Epithelial cell of proximal tubule (primary cell): ENCODE measurements around the gene MAML2. TPM values are rescaled to one million over a fixed set of nuclear protein-coding genes. Genes with fewer than 3 reads are reported as not detected.
A peak's percentile ranks its signal among the peaks of the same experiment; 100 is the strongest.

Source experiments
- DNase-seq: peaks from one replicate; pipeline ENCODE4 v3.0.0-alpha.2; 2011; ENCODE audit warnings: low read depth
- H3K4me3 ChIP-seq: 2 replicates; pipeline ENCODE4 v1.5.1; 2011; ENCODE audit warnings: low read depth, mild to moderate bottlenecking, low read length
- CTCF ChIP-seq: conservative IDR thresholded peaks from 2 replicates; pipeline ENCODE4 v1.5.1; 2012; ENCODE audit warnings: low read depth, mild to moderate bottlenecking, low read length
- total RNA-seq: library from RNA; depleted of rRNA; stranded (reverse); fragments of >200 nt; gene quantifications from 2 replicates; pipeline ENCODE4 v1.2.3, GENCODE V29; 2015

Gene MAML2
- total RNA-seq, 1 donor from 2014 or later, result 5.1 TPM

GRCh38 chr11:96242191-96242847 is 100.7 kb downstream of the MAML2 start:
- DNase-seq, result no peak
- peak overlapping the region; percentile 53 for H3K4me3 ChIP-seq

GRCh38 chr11:96241331-96241841 is 101.6 kb downstream of the MAML2 start:
- H3K4me3 ChIP-seq, result no peak overlapping the region
- peak; percentile 38 for TF ChIP-seq CTCF
- DNase-seq, result no peak

More at GRCh38 chr11:96242191-96242847, 100.7 kb downstream of the MAML2 start:
- TF ChIP-seq CTCF, result no peak

GRCh38 chr11:96238563-96239135 is 104.3 kb downstream of the MAML2 start:
- DNase-seq, result no peak
- H3K4me3 ChIP-seq, result no peak overlapping the region
- no peak for TF ChIP-seq CTCF

- TF ChIP-seq CTCF, result no peak
- no peak for DNase-seq
- no peak overlapping the region for H3K4me3 ChIP-seq
Measured at GRCh38 chr11:96237766-96238266, 105.2 kb downstream of the MAML2 start.

- TF ChIP-seq CTCF, result no peak
- no peak for DNase-seq
- no peak overlapping the region for H3K4me3 ChIP-seq
Measured at GRCh38 chr11:96235751-96236150, 107.2 kb downstream of the MAML2 start.

GRCh38 chr11:96234866-96235441 is 108.0 kb downstream of the MAML2 start:
- DNase-seq, result no peak
- no peak for TF ChIP-seq CTCF
- no peak overlapping the region for H3K4me3 ChIP-seq
